Stimulated activated naive CD8-positive, alpha-beta T cell treated with anti-CD3 and anti-CD28 coated beads, Interleukin-15, amount 100 ng/mL, for 72 hours (primary cell): ENCODE measurements around the gene ST3GAL4.
"Not testable (repeated sequence)": the region's sequence is repeated elsewhere in the genome, so short reads cannot be mapped to it uniquely, and the experiment has no call there.

ENCODE experiments used
- ATAC-seq: fragments of 150-1000 bp; cut with Tn5 transposase; 2 replicates; pipeline ENCODE4 v1.10.0; 2021; ENCODE audit warnings: mild to moderate bottlenecking, moderate library complexity
- DNase-seq, 2 donors: peaks; one replicate each; pipeline ENCODE4 v3.0.0; 2021 to 2022
- H3K27ac Mint-ChIP-seq, 2 donors: one replicate each; pipeline ENCODE4 v1.8.0; 2022; ENCODE audit warnings: mild to moderate bottlenecking in 2 of 2, mixed read lengths in 2 of 2, moderate library complexity in 2 of 2
- H3K27me3 Mint-ChIP-seq: one replicate; pipeline ENCODE4 v1.8.0; 2022; ENCODE audit warnings: mixed read lengths
- H3K4me1 Mint-ChIP-seq: one replicate; pipeline ENCODE4 v1.8.0; 2022; ENCODE audit warnings: mild to moderate bottlenecking, mixed read lengths
- H3K4me3 Mint-ChIP-seq, 2 donors: one replicate each; pipeline ENCODE4 v1.8.0; 2022; ENCODE audit warnings: mild to moderate bottlenecking in 2 of 2, mixed read lengths in 2 of 2, moderate library complexity in 1 of 2
- H3K9me3 Mint-ChIP-seq, 2 donors: one replicate each; pipeline ENCODE4 v1.8.0; 2022; ENCODE audit warnings: mixed read lengths in 2 of 2

ST3GAL4 gene

GRCh38 chr11:126338346-126339055 lies 17.0 kb upstream of the ST3GAL4 start:
- no peak for ATAC-seq
- H3K27me3 Mint-ChIP-seq, result no peaks in the 10 kb centered on the region
- no peaks in the 10 kb centered on the region for H3K9me3 Mint-ChIP-seq
- H3K27ac Mint-ChIP-seq, result peak overlapping the region in 1 of 2 donors; percentile 41
- H3K4me3 Mint-ChIP-seq, result no peak overlapping the region
- DNase-seq, result no peak
- peaks cover 21% of the 10 kb centered on the region for H3K4me1 Mint-ChIP-seq

GRCh38 chr11:126339073-126339862 lies 16.2 kb upstream of the ST3GAL4 start:
- H3K4me1 Mint-ChIP-seq, result peaks cover 21% of the 10 kb centered on the region
- H3K9me3 Mint-ChIP-seq, result no peaks in the 10 kb centered on the region
- H3K27ac Mint-ChIP-seq, result peak overlapping the region; percentile 29 to 36
- H3K27me3 Mint-ChIP-seq, result no peaks in the 10 kb centered on the region
- no peak overlapping the region for H3K4me3 Mint-ChIP-seq
- ATAC-seq (no peak), DNase-seq (no peak)

- H3K4me1 Mint-ChIP-seq, result peaks cover 27% of the 10 kb centered on the region
- H3K9me3 Mint-ChIP-seq, result no peaks in the 10 kb centered on the region
- no peaks in the 10 kb centered on the region for H3K27me3 Mint-ChIP-seq
- DNase-seq, result no peak
- ATAC-seq, result no peak
- no peak overlapping the region for H3K4me3 Mint-ChIP-seq
- H3K27ac Mint-ChIP-seq, result peak overlapping the region; percentile 29 to 36
Measured at GRCh38 chr11:126339863-126340434, 15.5 kb upstream of the ST3GAL4 start.

- H3K27ac Mint-ChIP-seq, result peak overlapping the region; percentile 19 to 65
- H3K27me3 Mint-ChIP-seq, result no peaks in the 10 kb centered on the region
- DNase-seq (no peak), ATAC-seq (no peak)
- H3K9me3 Mint-ChIP-seq, result no peaks in the 10 kb centered on the region
- no peak overlapping the region for H3K4me3 Mint-ChIP-seq
- H3K4me1 Mint-ChIP-seq, result peaks cover 31% of the 10 kb centered on the region
Measured at GRCh38 chr11:126340960-126341606, 14.4 kb upstream of the ST3GAL4 start.

GRCh38 chr11:126341760-126342161 lies 13.7 kb upstream of the ST3GAL4 start:
- H3K4me3 Mint-ChIP-seq, result no peak overlapping the region
- H3K27me3 Mint-ChIP-seq, result no peaks in the 10 kb centered on the region
- H3K4me1 Mint-ChIP-seq, result peaks cover 31% of the 10 kb centered on the region
- ATAC-seq, result no peak
- peak overlapping the region in 1 of 2 donors; percentile 83 for H3K27ac Mint-ChIP-seq
- DNase-seq, result no peak
- no peaks in the 10 kb centered on the region for H3K9me3 Mint-ChIP-seq

- DNase-seq (no peak), ATAC-seq (no peak)
- H3K4me3 Mint-ChIP-seq, result no peak overlapping the region
- no peaks in the 10 kb centered on the region for H3K9me3 Mint-ChIP-seq
- H3K27me3 Mint-ChIP-seq, result no peaks in the 10 kb centered on the region
- H3K4me1 Mint-ChIP-seq, result peaks cover 31% of the 10 kb centered on the region
- no peak overlapping the region for H3K27ac Mint-ChIP-seq
Measured at GRCh38 chr11:126343051-126343450, 12.4 kb upstream of the ST3GAL4 start.

- no peaks in the 10 kb centered on the region for H3K9me3 Mint-ChIP-seq
- H3K27ac Mint-ChIP-seq, result peak overlapping the region in 1 of 2 donors; percentile 88
- no peak overlapping the region for H3K4me3 Mint-ChIP-seq
- H3K4me1 Mint-ChIP-seq, result peaks cover 41% of the 10 kb centered on the region
- no peak for ATAC-seq
- H3K27me3 Mint-ChIP-seq, result no peaks in the 10 kb centered on the region
- no peak for DNase-seq
Measured at GRCh38 chr11:126344141-126345080, 11.1 kb upstream of the ST3GAL4 start.

GRCh38 chr11:126345283-126345682 lies 10.2 kb upstream of the ST3GAL4 start:
- no peak overlapping the region for H3K4me3 Mint-ChIP-seq
- no peak for DNase-seq
- peaks cover 41% of the 10 kb centered on the region for H3K4me1 Mint-ChIP-seq

GRCh38 chr11:126345759-126346585 lies 9.5 kb upstream of the ST3GAL4 start:
- ATAC-seq (peak; percentile 50), DNase-seq (no peak)
- Mint-ChIP-seq H3K27ac (peak overlapping the region; percentile 86 to 89), H3K4me1 (peaks cover 48% of the 10 kb centered on the region), H3K27me3 (no peaks in the 10 kb centered on the region), H3K9me3 (no peaks in the 10 kb centered on the region), H3K4me3 (no peak overlapping the region)

More at GRCh38 chr11:126345283-126345682, 10.2 kb upstream of the ST3GAL4 start:
- no peaks in the 10 kb centered on the region for H3K9me3 Mint-ChIP-seq
- H3K27ac Mint-ChIP-seq, result peak overlapping the region in 1 of 2 donors; percentile 65
- no peak for ATAC-seq
- no peaks in the 10 kb centered on the region for H3K27me3 Mint-ChIP-seq

GRCh38 chr11:126346586-126346940 lies 8.9 kb upstream of the ST3GAL4 start:
- H3K4me1 Mint-ChIP-seq, result peaks cover 47% of the 10 kb centered on the region
- no peak for ATAC-seq
- H3K27me3 Mint-ChIP-seq, result no peaks in the 10 kb centered on the region
- H3K9me3 Mint-ChIP-seq, result no peaks in the 10 kb centered on the region
- H3K4me3 Mint-ChIP-seq, result no peak overlapping the region
- H3K27ac Mint-ChIP-seq, result peak overlapping the region; percentile 86 to 89
- no peak for DNase-seq

GRCh38 chr11:126346946-126347345 lies 8.5 kb upstream of the ST3GAL4 start:
- not testable (repeated sequence) for H3K27ac Mint-ChIP-seq, H3K4me3 Mint-ChIP-seq, H3K9me3 Mint-ChIP-seq, ATAC-seq, H3K27me3 Mint-ChIP-seq, DNase-seq
- H3K4me1 Mint-ChIP-seq, result peaks cover 43% of the 10 kb centered on the region

GRCh38 chr11:126347751-126348668 lies 7.5 kb upstream of the ST3GAL4 start:
- Mint-ChIP-seq H3K4me3 (no peak overlapping the region), H3K4me1 (peaks cover 46% of the 10 kb centered on the region), H3K9me3 (no peaks in the 10 kb centered on the region), H3K27me3 (no peaks in the 10 kb centered on the region), H3K27ac (peak overlapping the region; percentile 71 to 80)
- DNase-seq (no peak), ATAC-seq (peak; percentile 16)

- H3K27ac Mint-ChIP-seq, result peak overlapping the region in 1 of 2 donors; percentile 80
- no peak for DNase-seq
- H3K4me3 Mint-ChIP-seq, result no peak overlapping the region
- ATAC-seq, result no peak
- H3K4me1 Mint-ChIP-seq, result peaks cover 56% of the 10 kb centered on the region
- no peaks in the 10 kb centered on the region for H3K9me3 Mint-ChIP-seq
- no peaks in the 10 kb centered on the region for H3K27me3 Mint-ChIP-seq
Measured at GRCh38 chr11:126348806-126349582, 6.5 kb upstream of the ST3GAL4 start.
